GM12878 (cell line): ENCODE measurements around the gene TARM1. TPM values are rescaled to one million over a fixed set of nuclear protein-coding genes. Genes with fewer than 3 reads are reported as not detected.

Experiments
- ATAC-seq: fragments of 200-7000 bp; cut with Tn5 transposase; 3 replicates; pipeline ENCODE4 v1.9.1; 2020; ENCODE audit warnings: mild to moderate bottlenecking, moderate library complexity
- BruUV-seq: library from RNA; stranded (reverse); fragments of 400-500 nt; replicated peaks from 2 replicates; lab custom pipeline; 2021; lab: Mats Ljungman, UMichigan
- CTCF ChIA-PET: fragments of 300-600 bp; sonication (Branson Sonifier 250); formaldehyde crosslinking; extraction: SDS; loops from one replicate; lab custom pipeline; 2021; ENCODE audit warnings: inconsistent platforms; lab: Yijun Ruan, JAX
- POLR2A ChIA-PET: fragments of 350-600 bp; formaldehyde crosslinking; extraction: SDS; loops from one replicate; lab custom pipeline; 2021; ENCODE audit warnings: inconsistent platforms; lab: Charles Lee
- RAD21 ChIA-PET: fragments of 300-600 bp; sonication (Branson Sonifier 250); formaldehyde crosslinking; loops from one replicate; lab custom pipeline; 2023; ENCODE audit warnings: antibody characterized with exemption; ENCODE audit not compliant: unreplicated experiment; lab: Charles Lee
- SMC1A ChIA-PET: fragments of 300-600 bp; sonication (Branson Sonifier 250); formaldehyde crosslinking; loops from one replicate; lab custom pipeline; 2023; ENCODE audit not compliant: unreplicated experiment, uncharacterized antibody; lab: Charles Lee
- DNase-seq: peaks from one replicate; pipeline ENCODE4 v3.0.0-alpha.2; 2011; ENCODE audit warnings: low read depth, low spot score
- FAIRE-seq: peaks from 3 replicates; lab custom pipeline; 2011; peaks lifted over from hg19 to GRCh38; lab: Jason Lieb, UNC
- H2AFZ ChIP-seq: 2 replicates; pipeline ENCODE4 v1.6.0; 2011; ENCODE audit warnings: low read depth, low read length, control low read depth; ENCODE audit not compliant: control insufficient read depth
- H3K27ac ChIP-seq: 2 replicates; pipeline ENCODE4 v1.5.1; 2011; ENCODE audit warnings: control low read depth; ENCODE audit not compliant: control insufficient read depth, insufficient read depth
- H3K27me3 ChIP-seq, 2 experiments: replicated peaks in 1 of 2; 2 replicates each; pipeline versions ENCODE4 v1.6.0 to v1.6.1; 2011; ENCODE audit warnings: low read length in 1 of 2; ENCODE audit not compliant: control insufficient read depth in 2 of 2, insufficient read depth in 2 of 2
- H3K36me3 ChIP-seq, 2 experiments: 2 replicates each; pipeline ENCODE4 v1.5.1; 2011; ENCODE audit warnings: low read length in 1 of 2; ENCODE audit not compliant: control insufficient read depth in 2 of 2, insufficient read depth in 2 of 2
- H3K4me1 ChIP-seq: 2 replicates; pipeline ENCODE4 v1.6.1; 2011; ENCODE audit warnings: mild to moderate bottlenecking, low read length, moderate library complexity, mixed read lengths; ENCODE audit not compliant: control insufficient read depth, insufficient read depth
- H3K4me2 ChIP-seq: 2 replicates; pipeline ENCODE4 v1.6.0; 2011; ENCODE audit warnings: control low read depth; ENCODE audit not compliant: control insufficient read depth, insufficient read depth
- H3K4me3 ChIP-seq: fragments of 200-600 bp; sonication (generic); 2 replicates; pipeline ENCODE4 v1.5.1; 2016
- H3K79me2 ChIP-seq: 2 replicates; pipeline ENCODE4 v1.6.0; 2011; ENCODE audit warnings: low read length; ENCODE audit not compliant: control insufficient read depth, insufficient read depth
- H3K9ac ChIP-seq: 2 replicates; pipeline ENCODE4 v1.8.0; 2011; ENCODE audit warnings: low read length, control low read depth, mixed read lengths; ENCODE audit not compliant: control insufficient read depth, insufficient read depth
- H3K9me3 ChIP-seq: replicated peaks from 3 replicates; pipeline ENCODE4 v1.5.1; 2011; ENCODE audit warnings: mild to moderate bottlenecking, low read length; ENCODE audit not compliant: control insufficient read depth, insufficient read depth
- H4K20me1 ChIP-seq: 2 replicates; pipeline ENCODE4 v1.6.0; 2011; ENCODE audit not compliant: control insufficient read depth, insufficient read depth
- BHLHE40 ChIP-seq, 2 experiments: fragments of 450-650 bp in 1 of 2; IDR thresholded peaks; 2 replicates each; pipeline ENCODE4 v1.6.1; 2011 to 2017; ENCODE audit warnings: low read depth in 2 of 2, borderline replicate concordance in 1 of 2, improper control_type of control experiment in 1 of 2, low read length in 1 of 2, mild to moderate bottlenecking in 1 of 2
- CHD1 ChIP-seq: IDR thresholded peaks from 2 replicates; pipeline ENCODE4 v1.6.1; 2012; ENCODE audit warnings: low read depth, low read length, improper control_type of control experiment
- CHD2 ChIP-seq: IDR thresholded peaks from 2 replicates; pipeline ENCODE4 v1.6.1; 2011; ENCODE audit warnings: low read depth, low read length, improper control_type of control experiment, borderline replicate concordance
- HDAC6 ChIP-seq: fragments of 200-600 bp; sonication (generic); IDR thresholded peaks from one replicate; pipeline ENCODE4 v1.8.0; 2017; ENCODE audit warnings: antibody characterized with exemption; ENCODE audit not compliant: unreplicated experiment
- HDGF ChIP-seq: fragments of 450-650 bp; IDR thresholded peaks from 2 replicates; pipeline ENCODE4 v1.6.1; 2016; ENCODE audit warnings: antibody characterized with exemption
- IRF4 ChIP-seq: IDR thresholded peaks from 2 replicates; pipeline ENCODE4 v1.6.1; 2011; ENCODE audit warnings: low read depth, low read length
- LARP7 ChIP-seq: fragments of 450-650 bp; IDR thresholded peaks from 2 replicates; pipeline ENCODE4 v1.6.1; 2017; ENCODE audit warnings: mild to moderate bottlenecking
- MTA3 ChIP-seq: IDR thresholded peaks from 2 replicates; pipeline ENCODE4 v1.6.1; 2012; ENCODE audit warnings: low read length, inconsistent platforms, borderline replicate concordance
- MXI1 ChIP-seq: fragments of 150-350 bp; IDR thresholded peaks from 2 replicates; pipeline ENCODE4 v1.6.1; 2011; ENCODE audit warnings: low read depth, mild to moderate bottlenecking, inconsistent platforms, low read length, improper control_type of control experiment
- MYB ChIP-seq: fragments of 150-350 bp; IDR thresholded peaks from 2 replicates; pipeline ENCODE4 v1.6.1; 2014; ENCODE audit warnings: mild to moderate bottlenecking, low read depth, low read length, borderline replicate concordance
- NFIC ChIP-seq: IDR thresholded peaks from 2 replicates; pipeline ENCODE4 v1.6.1; 2012; ENCODE audit warnings: low read depth, mild to moderate bottlenecking, inconsistent platforms, low read length, moderate library complexity
- PAX5 ChIP-seq: IDR thresholded peaks from 2 replicates; pipeline ENCODE4 v1.6.1; 2011; ENCODE audit warnings: low read depth, low read length, borderline replicate concordance
- RAD51 ChIP-seq: fragments of 450-650 bp; IDR thresholded peaks from 2 replicates; pipeline ENCODE4 v1.6.1; 2016; ENCODE audit warnings: moderate library complexity, mild to moderate bottlenecking, inconsistent platforms
- RB1 ChIP-seq: fragments of 450-650 bp; formaldehyde crosslinking; IDR thresholded peaks from 2 replicates; pipeline ENCODE4 v1.6.1; 2017; ENCODE audit warnings: mild to moderate bottlenecking, borderline replicate concordance
- RBBP5 ChIP-seq: fragments of 200-600 bp; sonication (generic); conservative IDR thresholded peaks from 2 replicates; pipeline ENCODE4 v1.6.1; 2016
- RFX5 ChIP-seq: IDR thresholded peaks from 2 replicates; pipeline ENCODE4 v1.6.1; 2011; ENCODE audit warnings: low read depth, low read length, improper control_type of control experiment
- SIX5 ChIP-seq: IDR thresholded peaks from 2 replicates; pipeline ENCODE4 v1.6.1; 2011; ENCODE audit warnings: mild to moderate bottlenecking, low read depth, low read length, moderate library complexity; ENCODE audit not compliant: severe bottlenecking
- ZNF622 ChIP-seq: fragments of 450-650 bp; IDR thresholded peaks from 2 replicates; pipeline ENCODE4 v1.6.1; 2017; ENCODE audit warnings: mild to moderate bottlenecking, inconsistent platforms
- ZZZ3 ChIP-seq: IDR thresholded peaks from 2 replicates; pipeline ENCODE4 v1.6.1; 2011; ENCODE audit warnings: low read depth; ENCODE audit not compliant: control insufficient read depth, insufficient read length
- WGBS: methylation state at CpG from one replicate; pipeline ENCODE4 v1.1.6; 2016; ENCODE audit warnings: low lambda C conversion rate; ENCODE audit not compliant: insufficient replicate concordance, insufficient coverage; ENCODE audit errors: missing lambda C conversion rate; 5-methylcytosine and 5-hydroxymethylcytosine counted together
- in situ Hi-C: fragments of 300-500 bp; cut with MboI; formaldehyde crosslinking; loops from 9 replicates; pipeline ENCODE4 v1.14.3; 2018; ENCODE audit warnings: mixed read lengths
- intact Hi-C: fragments of 100-400 bp; cut with micrococcal nuclease; formaldehyde crosslinking; loops from one replicate; pipeline ENCODE4 v1.14.2; 2022; ENCODE audit not compliant: unreplicated experiment
- polyA plus RNA-seq, 11 experiments: library from polyadenylated mRNA; depleted of rRNA in 4 of 11; unstranded in 6 of 11; stranded (reverse) in 5 of 11; fragments of >200 nt; fragmentation: Nextera tagmentation in 4 of 11; fragmentation: Illumina TruSeq in 1 of 11; extraction: Ambion mirVana in 4 of 11; extraction: Trizol in 1 of 11; gene quantifications; 1 replicate in 1 of 11; 2 replicates in 10 of 11; pipeline versions ENCODE4 v1.2.1 to v1.2.3, GENCODE V29; 2011 to 2016; ENCODE audit warnings: inconsistent platforms in 2 of 11, missing spikeins in 2 of 11, low read depth in 1 of 11
- total RNA-seq, 4 experiments: library from RNA; depleted of rRNA in 3 of 4; stranded (reverse); fragments of >200 nt in 3 of 4; fragmentation: Illumina TruSeq in 1 of 4; extraction: Trizol in 1 of 4; gene quantifications; 2 replicates each; pipeline versions ENCODE4 v1.2.1 to v1.2.3, GENCODE V29; 2013 to 2021

TARM1 gene
- total and polyA plus RNA-seq, 10 of the 15 experiments (the other 5 are each of a cell fraction or from before 2014, with no cell fraction given), result not detected

GRCh38 chr19:54077334-54077733 is 3.8 kb downstream of the TARM1 start:
- TF ChIP-seq IRF4, result no peak
- TF ChIP-seq ZZZ3, result no peak
- no peak for TF ChIP-seq RB1
- no peak for TF ChIP-seq SIX5
- no peak for TF ChIP-seq BHLHE40 (IDR thresholded peaks at IDR 0.05; ENCODE audit: borderline replicate concordance in 1 of 2, low read depth in 2 of 2, low read length in 1 of 2)
- no peak for TF ChIP-seq CHD2
- no peak for TF ChIP-seq CHD1
- TF ChIP-seq PAX5, result no peak
- no peak for TF ChIP-seq ZNF622
- no peak for TF ChIP-seq MTA3
- TF ChIP-seq NFIC, result no peak
- no peak for TF ChIP-seq HDGF
- TF ChIP-seq RFX5, result no peak
- no peak for TF ChIP-seq RAD51
- no peak for TF ChIP-seq RBBP5
- no peak for TF ChIP-seq MYB
- TF ChIP-seq MXI1, result no peak
- TF ChIP-seq HDAC6, result no peak
- no peak for TF ChIP-seq LARP7
- Histone ChIP-seq H3K9me3 (peaks cover 4% of the 10 kb centered on the region; the same call in 2 of the 3 replicates), H2AFZ (no peak overlapping the region), H4K20me1 (no peaks in the 10 kb centered on the region), H3K4me2 (no peak overlapping the region), H3K79me2 (no peaks in the 10 kb centered on the region), H3K4me1 (no peaks in the 10 kb centered on the region), H3K27me3 (no peaks in the 10 kb centered on the region), H3K27ac (no peak overlapping the region), H3K9ac (no peak overlapping the region), H3K4me3 (no peak overlapping the region), H3K36me3 (no peaks in the 10 kb centered on the region)
- intact Hi-C loops (no loop called here), in situ Hi-C loops (no loop called here)
- POLR2A ChIA-PET, result no interaction called here
- SMC1A ChIA-PET, result no interaction called here
- DNase-seq (no peak), FAIRE-seq (no peak), ATAC-seq (no peak)
- BruUV-seq, result no TSS peak
- 60% methylated on average over 5 of the region's 5 CpGs for WGBS
- RAD21 ChIA-PET, result no interaction called here
- CTCF ChIA-PET, result no interaction called here
